Mesenchymal stem cell (in vitro differentiated cells and primary cell): ENCODE results near the gene SLC25A48.

Experiments used
- DNase-seq: peaks from one replicate; pipeline ENCODE4 v3.0.0-alpha.2; 2013
- H2AFZ ChIP-seq: one replicate; pipeline ENCODE4 v1.6.1; 2013; ENCODE audit warnings: low read depth, mild to moderate bottlenecking, control low read depth, inconsistent platforms, low read length, moderate library complexity
- H2AK5ac ChIP-seq: 2 replicates; pipeline ENCODE4 v1.6.1; 2013; ENCODE audit warnings: low read length, moderate library complexity, mild to moderate bottlenecking, inconsistent platforms; ENCODE audit not compliant: severe bottlenecking
- H2BK120ac ChIP-seq: one replicate; pipeline ENCODE4 v1.6.1; 2013; ENCODE audit warnings: low read depth, mild to moderate bottlenecking, inconsistent platforms, low read length, moderate library complexity
- H2BK12ac ChIP-seq, 2 experiments: one replicate each; pipeline ENCODE4 v1.6.1; 2013; ENCODE audit warnings: inconsistent platforms in 2 of 2, low read length in 2 of 2, mild to moderate bottlenecking in 2 of 2, moderate library complexity in 2 of 2, control low read depth in 1 of 2
- H2BK15ac ChIP-seq: one replicate; pipeline ENCODE4 v1.6.1; 2013; ENCODE audit warnings: mild to moderate bottlenecking, low read depth, inconsistent platforms; ENCODE audit not compliant: poor library complexity, severe bottlenecking
- H2BK5ac ChIP-seq: 2 replicates; pipeline ENCODE4 v1.6.1; 2013; ENCODE audit warnings: low read depth, mild to moderate bottlenecking, low read length, control low read depth, inconsistent platforms; ENCODE audit not compliant: poor library complexity, severe bottlenecking
- H3K14ac ChIP-seq, 2 experiments: one replicate each; pipeline ENCODE4 v1.6.1; 2013; ENCODE audit warnings: inconsistent platforms in 2 of 2, low read length in 2 of 2, control low read depth in 1 of 2, mild to moderate bottlenecking in 1 of 2, moderate library complexity in 1 of 2
- H3K18ac ChIP-seq, 2 experiments: one replicate each; pipeline ENCODE4 v1.6.1; 2013; ENCODE audit warnings: inconsistent platforms in 2 of 2, low read length in 2 of 2, control low read depth in 1 of 2, low read depth in 1 of 2, mild to moderate bottlenecking in 1 of 2
- H3K23ac ChIP-seq, 2 experiments: one replicate each; pipeline ENCODE4 v1.6.1; 2013; ENCODE audit warnings: inconsistent platforms in 2 of 2, low read length in 2 of 2, mild to moderate bottlenecking in 2 of 2, moderate library complexity in 2 of 2, control low read depth in 1 of 2
- H3K27ac ChIP-seq: 2 replicates; pipeline ENCODE4 v1.5.1; 2013; ENCODE audit warnings: mild to moderate bottlenecking, moderate library complexity, low read length, control low read depth, inconsistent platforms; ENCODE audit not compliant: poor library complexity, severe bottlenecking
- H3K27me3 ChIP-seq, 2 experiments: 2 replicates each; pipeline versions ENCODE4 v1.6.1 to v1.7.0; 2013; ENCODE audit warnings: low read length in 2 of 2, mild to moderate bottlenecking in 2 of 2, moderate library complexity in 2 of 2, control low read depth in 1 of 2, inconsistent platforms in 1 of 2; ENCODE audit not compliant: control insufficient read depth in 1 of 2, insufficient read depth in 1 of 2
- H3K36me3 ChIP-seq, 2 experiments: 2 replicates each; pipeline versions ENCODE4 v1.6.1 to v1.7.0; 2013; ENCODE audit warnings: low read length in 2 of 2, control low read depth in 1 of 2, inconsistent platforms in 1 of 2, low read depth in 1 of 2, mild to moderate bottlenecking in 1 of 2; ENCODE audit not compliant: insufficient read depth in 2 of 2, control insufficient read depth in 1 of 2
- H3K4ac ChIP-seq, 2 experiments: one replicate each; pipeline ENCODE4 v1.6.1; 2013; ENCODE audit warnings: inconsistent platforms in 2 of 2, low read length in 2 of 2, mild to moderate bottlenecking in 2 of 2, moderate library complexity in 2 of 2, control low read depth in 1 of 2, low read depth in 1 of 2
- H3K4me1 ChIP-seq: 2 replicates; pipeline ENCODE4 v1.6.1; 2013; ENCODE audit warnings: low read depth, low read length, control low read depth; ENCODE audit not compliant: control insufficient read depth, insufficient read depth
- H3K4me2 ChIP-seq: 2 replicates; pipeline ENCODE4 v1.6.1; 2013; ENCODE audit warnings: low read length, mild to moderate bottlenecking, inconsistent platforms; ENCODE audit not compliant: poor library complexity, severe bottlenecking
- H3K4me3 ChIP-seq, 2 experiments: 2 replicates each; pipeline versions ENCODE4 v1.5.1 to v1.7.0; 2013; ENCODE audit warnings: low read length in 2 of 2, mild to moderate bottlenecking in 2 of 2, control low read depth in 1 of 2, low read depth in 1 of 2; ENCODE audit not compliant: insufficient read depth in 1 of 2
- H3K79me1 ChIP-seq: replicated peaks from 2 replicates; pipeline ENCODE4 v1.6.1; 2013; ENCODE audit warnings: mild to moderate bottlenecking, control low read depth, low read length, inconsistent platforms; ENCODE audit not compliant: poor library complexity, severe bottlenecking
- H3K9ac ChIP-seq: 2 replicates; pipeline ENCODE4 v1.7.0; 2013; ENCODE audit warnings: mild to moderate bottlenecking, low read length, moderate library complexity
- H3K9me3 ChIP-seq: 2 replicates; pipeline ENCODE4 v1.7.0; 2013; ENCODE audit warnings: mild to moderate bottlenecking, low read length; ENCODE audit not compliant: control insufficient read depth
- H4K8ac ChIP-seq: one replicate; pipeline ENCODE4 v1.6.1; 2013; ENCODE audit warnings: inconsistent platforms, mild to moderate bottlenecking, low read length, moderate library complexity
- H4K91ac ChIP-seq: one replicate; pipeline ENCODE4 v1.6.1; 2013; ENCODE audit warnings: mild to moderate bottlenecking, low read length, inconsistent platforms
- WGBS: methylation state at CpG from one replicate; pipeline ENCODE4 v1.1.7; 2013; ENCODE audit warnings: mixed read lengths; 5-methylcytosine and 5-hydroxymethylcytosine counted together

The SLC25A48 gene

GRCh38 chr5:135811007-135811406 is 23.5 kb upstream of the SLC25A48 start:
- Histone ChIP-seq H3K27me3 (peaks cover 8 to 14% of the 10 kb centered on the region in 2 experiments), H4K91ac (no peak overlapping the region), H2BK12ac (no peak overlapping the region), H3K36me3 (no peaks in the 10 kb centered on the region), H3K4me2 (no peak overlapping the region), H3K14ac (no peak overlapping the region), H2AFZ (no peak overlapping the region), H3K9ac (no peak overlapping the region), H2BK5ac (no peak overlapping the region), H3K27ac (no peak overlapping the region), H2BK15ac (no peak overlapping the region), H2BK120ac (no peak overlapping the region), H2AK5ac (no peak overlapping the region), H3K4me1 (no peaks in the 10 kb centered on the region), H3K79me1 (no peaks in the 10 kb centered on the region), H3K4me3 (no peak overlapping the region), H3K4ac (no peak overlapping the region), H3K9me3 (no peaks in the 10 kb centered on the region), H3K18ac (no peak overlapping the region), H4K8ac (no peak overlapping the region), H3K23ac (no peak overlapping the region)
- DNase-seq = no peak
- 89% methylated on average over 3 of the region's 4 CpGs for WGBS

GRCh38 chr5:135813758-135814157 is 20.7 kb upstream of the SLC25A48 start:
- Histone ChIP-seq H3K23ac (no peak overlapping the region), H3K4me3 (no peak overlapping the region), H2AK5ac (no peak overlapping the region), H3K79me1 (no peaks in the 10 kb centered on the region), H3K18ac (no peak overlapping the region), H3K36me3 (no peaks in the 10 kb centered on the region), H2BK120ac (no peak overlapping the region), H3K9me3 (no peaks in the 10 kb centered on the region), H3K14ac (no peak overlapping the region), H3K9ac (no peak overlapping the region), H2AFZ (no peak overlapping the region), H3K4ac (no peak overlapping the region), H2BK5ac (no peak overlapping the region), H3K27me3 (peaks cover 8 to 26% of the 10 kb centered on the region in 2 experiments), H2BK12ac (no peak overlapping the region), H4K91ac (no peak overlapping the region), H3K4me1 (no peaks in the 10 kb centered on the region), H3K27ac (no peak overlapping the region), H4K8ac (no peak overlapping the region), H3K4me2 (no peak overlapping the region), H2BK15ac (no peak overlapping the region)
- no peak for DNase-seq
- 58% methylated on average over 7 of the region's 7 CpGs for WGBS

- no peak overlapping the region for H3K9ac ChIP-seq
- no peaks in the 10 kb centered on the region for H3K9me3 ChIP-seq
- H4K91ac ChIP-seq = no peak overlapping the region
- no peak overlapping the region for H3K18ac ChIP-seq
- no peak overlapping the region for H3K27ac ChIP-seq
- no peak for DNase-seq
- H3K4me1 ChIP-seq = no peaks in the 10 kb centered on the region
- no peak overlapping the region for H2AK5ac ChIP-seq
- no peaks in the 10 kb centered on the region for H3K36me3 ChIP-seq
- H2AFZ ChIP-seq = no peak overlapping the region
- peaks cover 8 to 26% of the 10 kb centered on the region in 2 experiments for H3K27me3 ChIP-seq
- no peak overlapping the region for H2BK120ac ChIP-seq
- H3K4ac ChIP-seq = no peak overlapping the region
- no peaks in the 10 kb centered on the region for H3K79me1 ChIP-seq
- H3K14ac ChIP-seq = no peak overlapping the region
- H2BK15ac ChIP-seq = no peak overlapping the region
- no peak overlapping the region for H3K4me3 ChIP-seq
- H3K23ac ChIP-seq = no peak overlapping the region
- no peak overlapping the region for H2BK5ac ChIP-seq
- H2BK12ac ChIP-seq = no peak overlapping the region
- H3K4me2 ChIP-seq = no peak overlapping the region
- no peak overlapping the region for H4K8ac ChIP-seq
- 82% methylated on average over 3 of the region's 3 CpGs for WGBS
Measured at GRCh38 chr5:135814316-135814715, 20.1 kb upstream of the SLC25A48 start.

GRCh38 chr5:135814812-135815211 is 19.7 kb upstream of the SLC25A48 start:
- Histone ChIP-seq H3K14ac (no peak overlapping the region), H3K18ac (no peak overlapping the region), H3K4me2 (no peak overlapping the region), H3K23ac (no peak overlapping the region), H3K9ac (no peak overlapping the region), H3K9me3 (no peaks in the 10 kb centered on the region), H2BK15ac (no peak overlapping the region), H3K79me1 (no peaks in the 10 kb centered on the region), H2AK5ac (no peak overlapping the region), H2AFZ (no peak overlapping the region), H3K27me3 (peaks cover 8 to 26% of the 10 kb centered on the region in 2 experiments), H2BK5ac (no peak overlapping the region), H4K8ac (no peak overlapping the region), H2BK120ac (no peak overlapping the region), H3K4me3 (no peak overlapping the region), H2BK12ac (no peak overlapping the region), H3K36me3 (no peaks in the 10 kb centered on the region), H3K4me1 (no peaks in the 10 kb centered on the region), H4K91ac (no peak overlapping the region), H3K27ac (no peak overlapping the region), H3K4ac (no peak overlapping the region)
- DNase-seq = no peak
- WGBS = 44% methylated on average over 3 of the region's 3 CpGs
